HG03342 (cell line): ENCODE measurements around the gene MIPEP.
"Not testable (repeated sequence)": the region's sequence is repeated elsewhere in the genome, so short reads cannot be mapped to it uniquely, and the experiment has no call there.

Source experiments
- ATAC-seq: cut with Tn5 transposase; IDR thresholded peaks from one replicate; pipeline ENCODE4 v1.9.1; 2021; ENCODE audit warnings: mild to moderate bottlenecking, moderate library complexity; ENCODE audit not compliant: unreplicated experiment

The MIPEP gene

DNA sequence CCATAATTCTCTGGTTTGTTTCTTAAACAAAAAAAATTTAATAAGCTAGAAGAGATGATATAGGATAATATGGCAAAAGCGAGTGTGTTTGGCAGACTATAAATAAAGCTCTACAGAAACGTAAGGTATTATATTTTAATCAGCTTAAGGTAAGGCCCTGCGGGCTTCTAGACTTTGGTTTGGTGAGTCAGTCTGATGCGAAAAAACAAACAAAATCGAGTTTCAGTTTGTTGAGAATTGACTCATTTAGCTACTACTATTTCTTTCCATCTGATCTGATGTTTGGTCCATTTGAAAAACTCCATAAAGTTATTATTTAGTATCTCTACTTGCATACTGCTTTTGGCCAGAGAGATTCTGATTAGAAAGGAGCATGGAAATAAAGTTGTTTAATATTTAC is 138.0 kb downstream of the MIPEP start:
- ATAC-seq, result no peak

DNA sequence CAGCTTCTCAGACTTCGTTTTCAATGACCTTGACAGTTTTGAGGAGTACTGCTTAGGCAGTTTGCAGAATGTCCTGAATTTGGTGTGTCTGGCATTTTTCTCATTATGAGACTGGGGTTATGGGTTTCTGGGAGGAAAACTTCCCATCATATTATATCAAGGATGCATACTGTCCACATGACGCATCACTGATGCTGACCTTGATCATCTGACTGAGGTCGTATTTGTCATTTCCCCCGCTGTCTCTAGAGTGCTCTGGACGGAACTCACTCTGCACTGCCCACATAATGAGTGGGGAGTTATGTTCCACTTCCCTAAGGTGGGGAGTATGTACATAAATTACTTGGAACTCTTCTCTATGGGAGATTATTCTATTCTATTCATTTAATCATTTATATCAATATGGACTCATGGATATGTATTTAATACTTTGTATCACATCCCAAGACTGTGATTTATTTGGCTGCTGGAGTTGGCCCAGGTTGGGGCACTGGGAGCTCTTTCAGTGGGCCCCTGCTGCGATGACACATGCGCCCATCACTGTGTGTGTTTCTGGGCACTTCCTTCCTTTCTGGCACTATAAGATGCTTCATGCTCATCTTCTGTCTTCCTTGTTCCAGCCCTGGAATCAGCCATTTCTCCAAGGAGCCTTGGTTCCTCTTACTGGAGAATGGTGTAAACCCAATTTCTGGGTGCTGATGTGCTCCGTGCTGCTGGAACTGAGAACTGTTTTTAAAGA is 138.6 kb downstream of the MIPEP start:
- no peak for ATAC-seq

DNA sequence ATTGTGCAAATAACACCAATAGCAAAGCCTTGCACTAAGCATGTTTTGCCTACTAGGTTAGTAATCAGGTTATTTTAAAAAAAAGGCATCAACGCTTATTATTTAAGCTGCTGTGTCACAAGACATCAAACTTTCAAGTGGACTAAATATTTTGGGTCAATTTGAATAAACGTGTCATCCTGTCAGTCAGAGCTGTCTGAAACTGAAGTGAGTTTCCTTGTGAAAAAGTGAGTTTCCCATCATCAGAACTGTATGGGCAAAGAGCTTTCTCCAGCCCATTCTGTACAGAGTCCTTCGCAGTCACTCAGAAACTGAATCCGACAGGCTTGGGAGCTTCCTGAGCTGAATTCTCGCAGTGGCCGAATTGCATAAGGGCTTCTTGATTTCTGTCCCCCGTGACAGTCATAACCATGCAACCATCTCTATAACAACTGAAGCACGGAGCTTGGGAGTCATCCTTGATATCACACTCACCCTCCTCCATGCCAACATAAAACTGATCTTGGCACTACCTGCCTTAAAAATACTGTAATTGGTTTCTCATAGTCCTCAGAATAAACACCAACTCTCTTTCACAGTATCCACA is 139.8 kb downstream of the MIPEP start:
- ATAC-seq, result no peak

GRCh38 chr13:23748109-23748990 is 140.8 kb downstream of the MIPEP start:
- ATAC-seq, result no peak

DNA sequence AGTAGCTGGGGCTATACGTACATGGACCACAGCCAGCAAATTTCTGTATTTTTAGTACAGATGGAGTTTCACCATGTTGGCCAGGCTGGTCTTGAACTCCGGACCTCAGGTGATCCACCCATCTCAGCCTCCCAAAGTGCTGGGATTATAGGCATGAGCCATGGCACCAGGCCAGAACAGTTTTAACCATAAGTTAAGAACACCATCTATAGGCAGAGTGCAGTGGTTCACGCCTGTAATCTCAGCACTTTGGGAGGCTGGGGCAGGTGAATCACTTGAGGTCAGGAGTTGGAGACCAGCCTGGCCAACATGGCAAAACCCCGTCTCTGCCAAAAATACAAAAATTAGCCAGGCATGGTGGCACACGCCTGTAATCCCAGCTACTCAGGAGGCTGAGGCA is 143.1 kb downstream of the MIPEP start:
- ATAC-seq, result not testable (repeated sequence)

GRCh38 chr13:23744315-23744714 is 144.9 kb downstream of the MIPEP start:
- ATAC-seq, result no peak

- ATAC-seq, result no peak
Observed at GRCh38 chr13:23743278-23744076, 145.7 kb downstream of the MIPEP start.

GRCh38 chr13:23741879-23742510 is 147.2 kb downstream of the MIPEP start:
- ATAC-seq, result no peak

DNA sequence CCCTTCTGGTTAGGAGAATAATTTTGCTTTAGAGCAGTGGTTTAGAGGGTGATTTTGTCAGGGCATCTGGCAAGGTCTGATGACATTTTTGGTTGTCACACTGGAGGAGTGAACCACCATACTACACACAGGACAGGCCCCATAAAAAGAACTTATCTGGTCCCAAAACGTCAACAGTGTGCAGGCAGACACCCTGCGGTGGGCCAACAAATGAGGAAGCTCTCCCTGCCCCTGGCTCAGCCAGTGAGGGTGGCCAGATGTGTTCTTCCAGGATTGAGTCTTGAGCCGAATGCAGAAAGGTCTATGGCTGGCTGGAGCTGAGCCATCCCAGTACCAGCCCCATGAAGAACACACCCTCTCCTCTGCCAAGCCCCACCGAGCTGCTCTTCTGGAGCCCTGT is 149.2 kb downstream of the MIPEP start:
- no peak for ATAC-seq

DNA sequence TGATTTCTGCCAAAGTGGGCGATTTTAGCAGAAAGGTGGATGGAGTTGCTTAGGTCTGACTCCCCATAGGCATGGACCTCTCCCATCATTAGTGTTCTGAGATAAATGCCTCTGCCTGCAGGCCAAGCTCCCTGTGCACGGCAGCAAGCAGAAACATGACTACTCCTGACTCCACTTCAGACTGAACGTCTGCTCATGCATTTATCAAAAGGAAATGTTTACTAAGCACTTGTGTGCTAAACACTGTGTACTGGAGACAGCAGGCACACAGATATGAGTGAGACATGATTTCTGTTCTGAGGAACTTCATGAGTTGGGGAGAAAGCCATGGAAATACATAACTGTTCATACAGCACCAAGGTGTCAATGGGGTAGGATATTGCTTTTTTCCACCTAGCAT is 149.6 kb downstream of the MIPEP start:
- ATAC-seq, result no peak

GRCh38 chr13:23736541-23736940 is 152.7 kb downstream of the MIPEP start:
- ATAC-seq, result no peak

GRCh38 chr13:23735329-23735728 is 153.9 kb downstream of the MIPEP start:
- ATAC-seq, result no peak

- no peak for ATAC-seq
Observed at GRCh38 chr13:23731709-23732108, 157.5 kb downstream of the MIPEP start.

GRCh38 chr13:23730251-23730650 is 158.9 kb downstream of the MIPEP start:
- ATAC-seq, result no peak

DNA sequence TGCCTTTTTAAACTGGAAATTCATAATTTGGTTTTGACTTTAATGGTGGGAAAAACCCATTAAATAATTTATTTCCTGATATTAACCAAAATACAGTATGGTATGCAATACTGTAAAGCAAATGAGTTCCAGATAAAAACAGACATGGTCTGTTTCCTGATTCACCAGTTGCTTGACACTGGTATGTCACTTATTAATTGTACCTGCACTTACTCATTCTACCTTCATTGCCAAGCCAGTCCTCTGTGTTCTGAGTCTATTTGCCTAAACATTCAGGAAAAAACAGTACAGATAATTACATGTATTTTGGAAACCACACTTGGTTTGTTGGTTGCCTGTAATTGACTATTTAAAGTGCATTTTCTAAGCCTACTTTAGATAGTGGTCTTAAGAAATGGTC is 159.7 kb downstream of the MIPEP start:
- no peak for ATAC-seq

DNA sequence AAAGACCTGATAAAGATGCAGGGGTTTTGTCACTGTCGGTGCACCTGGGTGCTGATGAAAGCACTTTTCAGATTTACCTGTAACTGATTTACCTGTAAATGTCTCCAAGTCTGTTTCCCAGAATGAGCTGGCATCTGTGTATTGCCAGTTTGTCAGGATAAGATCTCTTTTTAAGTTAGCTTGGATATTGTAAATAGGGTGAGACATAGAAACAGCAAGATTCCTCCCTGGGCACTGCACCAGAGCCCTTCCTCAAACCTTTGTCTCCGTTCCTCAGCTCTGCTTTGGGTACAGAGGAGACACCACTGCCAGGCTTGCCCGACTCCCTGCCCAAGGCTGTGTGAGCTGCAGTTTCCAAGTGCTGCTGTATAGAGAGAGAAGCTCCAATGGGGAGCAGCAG is 160.4 kb downstream of the MIPEP start:
- no peak for ATAC-seq

GRCh38 chr13:23725922-23726321 is 163.3 kb downstream of the MIPEP start:
- no peak for ATAC-seq

GRCh38 chr13:23724196-23724970 is 164.8 kb downstream of the MIPEP start:
- no peak for ATAC-seq

- no peak for ATAC-seq
Observed at GRCh38 chr13:23723471-23723870, 165.7 kb downstream of the MIPEP start.
